ENCODE results near the gene UCHL1. TPM values are rescaled to one million over a fixed set of nuclear protein-coding genes. Genes with fewer than 3 reads are reported as not detected.
"Not testable (repeated sequence)": the region's sequence is repeated elsewhere in the genome, so short reads cannot be mapped to it uniquely, and the experiment has no call there.

UCHL1 gene
- total RNA-seq, 4 donors from 2014 or later: 15.3 to 205 (median 163) TPM

GRCh38 chr4:41303372-41304118 is 46.8 kb downstream of the UCHL1 start:
- DNase-seq (ENCODE audit: low spot score): no peak
- no peak for ATAC-seq (ENCODE audit: low FRiP score)
- no peak for TF ChIP-seq CTCF (IDR thresholded peaks at IDR 0.05)

- no peak for TF ChIP-seq CTCF (IDR thresholded peaks at IDR 0.05)
- DNase-seq (ENCODE audit: low spot score) (no peak), ATAC-seq (ENCODE audit: low FRiP score) (no peak)
Observed at GRCh38 chr4:41304221-41304620, 47.5 kb downstream of the UCHL1 start.

- no peak for TF ChIP-seq CTCF (IDR thresholded peaks at IDR 0.05)
- ATAC-seq (ENCODE audit: low FRiP score) (no peak), DNase-seq (ENCODE audit: low spot score) (no peak)
Observed at GRCh38 chr4:41305476-41305875, 48.7 kb downstream of the UCHL1 start.

GRCh38 chr4:41307638-41308037 is 50.9 kb downstream of the UCHL1 start:
- DNase-seq (ENCODE audit: low spot score) (no peak), ATAC-seq (ENCODE audit: low FRiP score) (no peak)
- no peak for TF ChIP-seq CTCF (IDR thresholded peaks at IDR 0.05)

GRCh38 chr4:41308398-41308797 is 51.7 kb downstream of the UCHL1 start:
- no peak for TF ChIP-seq CTCF (IDR thresholded peaks at IDR 0.05)
- ATAC-seq (ENCODE audit: low FRiP score) (no peak), DNase-seq (ENCODE audit: low spot score) (no peak)

- not testable (repeated sequence) for ATAC-seq (ENCODE audit: low FRiP score); DNase-seq (ENCODE audit: low spot score)
Observed at GRCh38 chr4:41315426-41315825, 58.7 kb downstream of the UCHL1 start.

- no peak for TF ChIP-seq CTCF (IDR thresholded peaks at IDR 0.05)
- ATAC-seq (ENCODE audit: low FRiP score) (no peak), DNase-seq (ENCODE audit: low spot score) (no peak)
Observed at GRCh38 chr4:41315862-41316261, 59.1 kb downstream of the UCHL1 start.

Small RNAs within 50 kb of the gene (small RNA-seq; reads per million reads assigned to genes)
- not detected for gene RF00019

Other genes with a start within 250 kb of the UCHL1 start
- gene APBB2, start 42.4 kb upstream of the UCHL1 start, total RNA-seq: 100 to 1,000 TPM in 2 of 4 donors, 10 to 100 TPM in 2; 76.6 to 138 (median 113) TPM

Measured in omental fat pad (tissue), 4 donors.